Measurements from ENCODE around the gene SNORC.

Gene SNORC

GRCh38 chr2:232869138-232870017 is 686 bp upstream of the SNORC start:
- no peak for DNase-seq (ENCODE audit: low read depth in 2 of 2)

DNA sequence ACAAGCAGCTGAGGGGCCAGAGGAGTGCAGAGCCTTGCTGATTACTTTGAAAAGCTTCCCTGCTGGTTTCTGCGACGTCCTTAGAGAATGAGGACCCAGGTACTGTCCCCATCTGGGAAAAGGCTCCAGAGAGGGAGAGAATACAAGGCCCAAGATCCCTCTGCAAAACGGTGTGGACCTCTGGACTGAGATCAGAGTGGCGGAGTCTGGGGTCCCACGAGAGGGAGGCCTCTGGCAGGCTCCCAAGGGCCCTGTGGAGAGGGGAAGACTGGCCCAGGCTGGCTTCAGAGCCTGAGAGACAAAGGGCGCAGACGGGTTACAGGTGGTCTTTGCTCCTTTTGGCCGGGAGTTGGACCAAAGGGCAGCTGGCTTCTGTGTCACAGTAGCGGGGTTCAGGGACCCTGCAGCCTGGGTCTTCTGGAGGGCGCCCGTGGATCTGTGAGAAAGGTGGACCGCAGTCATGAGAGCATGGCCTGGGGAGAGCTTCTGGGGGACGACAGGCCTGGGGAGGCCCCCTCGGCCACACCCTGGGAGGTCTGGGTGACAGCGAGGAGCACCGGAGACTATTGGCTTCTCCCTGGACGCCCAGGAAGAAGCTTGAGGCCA is 805 bp downstream of the SNORC start:
- no peak for DNase-seq (ENCODE audit: low read depth in 2 of 2)

GRCh38 chr2:232871418-232871834 is 1.4 kb downstream of the SNORC start:
- DNase-seq (ENCODE audit: low read depth in 2 of 2) = no peak

DNA sequence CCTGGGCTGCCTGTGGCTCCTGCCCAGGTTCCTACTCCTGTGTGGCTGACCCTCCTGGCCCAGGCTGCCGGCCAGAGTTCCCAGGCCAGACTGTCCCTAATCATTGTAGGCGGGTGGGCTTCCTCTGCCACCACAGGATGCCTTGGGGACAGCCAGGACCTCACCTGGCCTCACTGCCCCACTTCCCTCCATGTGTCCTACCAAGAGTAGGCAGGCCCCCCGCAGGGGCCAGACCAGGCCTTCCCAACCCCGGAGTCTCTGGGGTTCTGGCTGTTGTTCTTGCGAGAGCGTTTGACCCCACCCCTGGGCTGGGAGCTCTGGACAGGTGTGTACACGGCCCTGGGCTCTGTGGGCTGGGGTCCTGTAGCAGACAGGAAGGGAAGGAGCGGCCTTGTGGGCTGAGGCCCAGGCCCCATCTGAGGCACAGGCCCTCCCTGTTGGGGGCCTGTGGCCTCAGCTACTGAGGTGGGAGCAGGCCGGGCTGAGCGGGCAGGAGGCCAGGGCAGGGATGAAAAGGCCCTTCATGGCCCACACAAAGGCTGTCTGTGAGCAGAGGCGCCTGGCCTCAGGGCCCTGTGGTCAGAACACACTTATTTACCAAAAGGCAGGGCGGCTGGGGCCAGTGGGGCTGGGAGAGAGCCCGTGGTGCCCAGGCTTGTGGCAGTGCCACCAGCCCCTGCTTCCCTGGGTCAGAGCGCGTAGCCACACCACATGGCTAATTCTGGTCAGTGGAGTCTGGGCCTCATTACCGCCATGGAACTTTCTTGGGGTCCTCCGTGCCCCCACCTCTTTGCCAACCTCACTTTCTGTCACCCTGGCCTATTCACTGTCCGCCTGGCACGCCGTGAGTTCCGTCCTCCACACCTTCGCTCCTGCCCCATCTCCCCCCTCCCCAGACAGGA is 2.0 kb downstream of the SNORC start:
- no peak for DNase-seq (ENCODE audit: low read depth in 2 of 2)

GRCh38 chr2:232872826-232873225 is 2.8 kb downstream of the SNORC start:
- no peak for DNase-seq (ENCODE audit: low read depth in 2 of 2)

DNA sequence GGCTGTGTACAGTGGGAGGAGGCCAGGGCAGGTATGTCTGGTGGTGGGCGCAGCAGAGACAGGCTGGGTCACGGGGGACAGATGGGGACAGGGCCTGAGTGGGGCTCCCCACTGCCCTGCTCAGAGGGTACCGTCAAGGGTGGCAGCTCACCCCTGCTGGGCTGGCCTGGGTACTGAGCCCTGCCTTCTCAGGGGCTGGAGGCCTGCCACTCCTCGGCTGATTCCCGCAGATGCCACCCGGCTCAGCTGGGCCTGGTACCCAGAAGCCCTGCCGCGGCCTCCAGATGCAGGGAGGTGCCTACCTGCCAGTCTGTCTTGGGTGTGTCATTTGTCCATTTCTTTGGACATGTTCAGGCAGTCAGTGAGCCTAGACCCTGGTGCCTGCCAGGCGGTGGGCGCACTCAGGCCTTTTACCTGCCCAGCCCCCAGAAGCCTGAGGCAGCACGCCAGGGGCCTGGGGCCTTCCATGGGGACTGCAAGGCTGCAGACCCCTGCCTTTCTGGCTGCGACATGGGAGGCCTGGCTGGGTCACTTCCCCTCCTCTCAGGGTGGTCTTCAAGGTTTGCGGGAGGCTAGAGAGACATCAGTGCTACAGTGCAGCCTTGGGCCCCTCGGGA is 3.3 kb downstream of the SNORC start:
- no peak for DNase-seq (ENCODE audit: low read depth in 2 of 2)

GRCh38 chr2:232873909-232874641 is 4.0 kb downstream of the SNORC start:
- no peak for DNase-seq (ENCODE audit: low read depth in 2 of 2)

DNA sequence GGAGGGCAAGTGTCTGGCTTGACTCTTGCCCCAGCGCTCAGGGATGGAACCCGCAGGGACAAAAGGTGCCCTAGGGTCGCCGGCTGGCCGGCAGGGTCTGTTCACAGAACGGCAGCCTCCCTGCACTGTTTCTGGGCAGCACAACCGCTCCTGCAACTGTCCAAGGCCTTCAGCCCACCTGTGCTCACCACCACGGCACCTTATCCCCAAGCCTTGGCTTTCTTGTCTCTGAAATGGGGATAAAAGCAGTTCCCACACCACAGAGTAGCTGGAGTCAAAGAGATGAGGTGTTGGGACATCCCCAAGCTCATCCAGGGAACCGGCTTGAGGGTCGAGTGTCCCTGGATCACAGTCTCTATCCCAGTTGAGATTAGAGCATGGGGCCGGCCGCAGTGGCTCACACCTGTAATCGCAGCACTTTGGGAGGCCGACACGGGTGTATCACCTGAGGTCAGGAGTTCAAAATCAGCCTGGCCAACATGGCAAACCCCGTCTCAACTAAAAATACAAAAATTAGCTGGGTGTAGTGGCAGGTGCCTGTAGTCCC is 4.7 kb downstream of the SNORC start:
- DNase-seq (ENCODE audit: low read depth in 2 of 2) = no peak

DNA sequence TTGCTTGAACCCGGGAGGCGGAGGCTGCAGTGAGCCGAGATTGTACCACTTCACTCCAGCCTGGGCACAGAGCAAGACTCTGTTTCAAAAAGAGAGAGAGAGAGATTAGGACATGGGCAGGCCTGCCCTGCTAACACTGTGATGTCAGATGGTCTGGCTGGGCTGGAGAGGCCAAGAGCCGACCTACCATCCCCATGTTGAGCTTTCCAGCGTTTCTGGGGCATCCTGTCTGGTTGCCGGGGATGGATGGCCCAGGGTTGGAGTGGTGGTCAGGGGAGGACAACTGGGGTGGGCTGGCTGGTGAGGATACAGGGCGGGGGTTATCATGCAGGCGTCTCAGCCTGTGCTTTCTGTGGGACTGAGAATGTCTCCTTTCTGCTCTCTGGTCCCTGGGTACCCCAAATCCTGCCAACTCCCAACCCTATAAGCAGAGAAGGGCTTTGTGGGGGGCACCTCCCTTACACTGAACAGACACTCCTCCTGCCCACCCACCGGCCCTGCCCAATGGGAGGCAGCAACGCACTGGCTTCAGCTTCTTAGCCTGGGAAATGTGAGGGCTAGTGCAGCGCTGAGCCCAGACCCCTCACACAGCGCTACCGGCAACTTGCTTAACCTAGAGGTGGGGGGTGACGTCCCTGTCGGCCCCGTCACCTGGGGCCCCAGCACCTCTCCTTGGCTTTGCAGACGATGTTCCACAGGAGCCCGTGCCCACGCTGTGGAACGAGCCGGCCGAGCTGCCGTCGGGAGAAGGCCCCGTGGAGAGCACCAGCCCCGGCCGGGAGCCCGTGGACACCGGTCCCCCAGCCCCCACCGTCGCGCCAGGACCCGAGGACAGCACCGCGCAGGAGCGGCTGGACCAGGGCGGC is 5.4 kb downstream of the SNORC start:
- DNase-seq (ENCODE audit: low read depth in 2 of 2) = no peak

GRCh38 chr2:232876161-232876977 is 6.3 kb downstream of the SNORC start:
- DNase-seq (ENCODE audit: low read depth in 2 of 2) = peak in 1 of 2 experiments; percentile 20

- DNase-seq (ENCODE audit: low read depth in 2 of 2) = no peak
Observed at GRCh38 chr2:232876978-232877441, 6.9 kb downstream of the SNORC start.

- no peak for DNase-seq (ENCODE audit: low read depth in 2 of 2)
Observed at GRCh38 chr2:232877940-232878511, 8.0 kb downstream of the SNORC start.

- DNase-seq (ENCODE audit: low read depth in 2 of 2) = no peak
Observed at GRCh38 chr2:232878855-232879617, 9.0 kb downstream of the SNORC start.

DNA sequence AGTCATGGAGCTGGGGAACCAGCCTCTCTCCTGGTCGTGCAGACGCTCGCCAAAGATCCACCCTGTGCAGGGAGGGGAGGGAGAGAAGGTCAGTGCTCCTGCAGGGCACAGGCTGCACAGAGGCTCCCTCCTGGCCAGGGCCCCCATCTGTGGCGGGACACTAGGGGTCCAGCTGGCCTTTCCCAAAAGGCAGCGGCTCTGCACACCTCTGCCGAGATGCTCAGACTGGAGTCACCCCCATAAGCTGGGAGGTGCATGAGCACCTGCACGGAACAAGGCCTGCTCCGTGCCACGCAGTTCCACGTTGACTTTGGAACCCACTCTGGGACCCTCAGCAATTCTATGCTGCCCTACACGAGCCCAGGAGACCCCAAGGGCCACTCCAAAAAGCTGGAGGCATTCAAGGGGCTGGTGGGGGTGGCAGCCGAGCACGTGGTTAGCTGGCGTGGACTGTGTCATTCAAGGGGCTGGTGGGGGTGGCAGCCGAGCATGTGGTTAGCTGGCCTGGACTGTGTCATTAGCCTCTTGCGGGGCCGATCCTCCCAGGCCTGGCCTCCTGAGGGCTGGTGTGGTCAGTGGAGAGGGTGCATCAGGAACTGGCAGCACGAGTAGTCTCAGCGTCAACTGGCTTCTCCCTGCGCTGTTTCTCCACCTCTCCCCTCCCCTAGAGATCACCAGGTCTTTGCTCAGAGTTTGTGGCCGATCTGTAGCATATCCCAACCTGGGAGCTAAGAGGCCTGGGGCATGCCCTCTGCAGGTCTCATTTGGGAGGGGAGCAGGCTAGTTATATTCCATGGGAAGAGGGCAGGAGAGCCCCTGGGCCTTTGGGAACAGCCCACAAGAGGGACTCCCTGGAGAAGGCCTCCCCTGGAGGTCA is 9.8 kb downstream of the SNORC start:
- no peak for DNase-seq (ENCODE audit: low read depth in 2 of 2)

- no peak for DNase-seq (ENCODE audit: low read depth in 2 of 2)
Observed at GRCh38 chr2:232880764-232881351, 10.8 kb downstream of the SNORC start.

GRCh38 chr2:232882085-232882484 is 12.0 kb downstream of the SNORC start:
- no peak for DNase-seq (ENCODE audit: low read depth in 2 of 2)
